Measurements from ENCODE around the gene OSBPL8. TPM values are rescaled to one million over a fixed set of nuclear protein-coding genes. Genes with fewer than 3 reads are reported as not detected.

The OSBPL8 gene
- total RNA-seq, 1 experiment from 2014 or later, result 81.7 TPM

DNA sequence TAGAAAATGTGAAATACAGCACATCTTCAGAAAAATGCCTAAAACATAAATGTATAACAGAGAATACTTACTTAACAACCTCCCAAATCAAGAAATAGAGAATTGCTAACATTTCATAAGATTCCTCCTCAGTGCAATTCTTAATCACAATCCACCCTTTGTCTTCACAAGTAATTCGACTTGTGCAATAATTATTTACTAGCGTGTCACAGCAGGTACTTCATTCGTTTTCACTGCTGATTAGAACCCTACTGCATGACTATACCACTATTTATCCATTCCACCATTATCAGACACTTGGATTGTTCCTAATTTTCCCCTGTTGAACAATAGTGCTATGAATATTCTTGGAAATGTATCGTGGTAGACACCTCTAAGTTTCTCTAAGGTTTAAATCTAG lies 146.4 kb downstream of the OSBPL8 start (continued):
- TF ChIP-seq, protein P1, sequence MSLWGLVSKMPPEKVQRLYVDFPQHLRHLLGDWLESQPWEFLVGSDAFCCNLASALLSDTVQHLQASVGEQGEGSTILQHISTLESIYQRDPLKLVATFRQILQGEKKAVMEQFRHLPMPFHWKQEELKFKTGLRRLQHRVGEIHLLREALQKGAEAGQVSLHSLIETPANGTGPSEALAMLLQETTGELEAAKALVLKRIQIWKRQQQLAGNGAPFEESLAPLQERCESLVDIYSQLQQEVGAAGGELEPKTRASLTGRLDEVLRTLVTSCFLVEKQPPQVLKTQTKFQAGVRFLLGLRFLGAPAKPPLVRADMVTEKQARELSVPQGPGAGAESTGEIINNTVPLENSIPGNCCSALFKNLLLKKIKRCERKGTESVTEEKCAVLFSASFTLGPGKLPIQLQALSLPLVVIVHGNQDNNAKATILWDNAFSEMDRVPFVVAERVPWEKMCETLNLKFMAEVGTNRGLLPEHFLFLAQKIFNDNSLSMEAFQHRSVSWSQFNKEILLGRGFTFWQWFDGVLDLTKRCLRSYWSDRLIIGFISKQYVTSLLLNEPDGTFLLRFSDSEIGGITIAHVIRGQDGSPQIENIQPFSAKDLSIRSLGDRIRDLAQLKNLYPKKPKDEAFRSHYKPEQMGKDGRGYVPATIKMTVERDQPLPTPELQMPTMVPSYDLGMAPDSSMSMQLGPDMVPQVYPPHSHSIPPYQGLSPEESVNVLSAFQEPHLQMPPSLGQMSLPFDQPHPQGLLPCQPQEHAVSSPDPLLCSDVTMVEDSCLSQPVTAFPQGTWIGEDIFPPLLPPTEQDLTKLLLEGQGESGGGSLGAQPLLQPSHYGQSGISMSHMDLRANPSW (CRISPR knock-in tag; conservative IDR thresholded peaks at IDR 0.05; ENCODE audit: low read depth), result no peak
- TF ChIP-seq, protein P2, sequence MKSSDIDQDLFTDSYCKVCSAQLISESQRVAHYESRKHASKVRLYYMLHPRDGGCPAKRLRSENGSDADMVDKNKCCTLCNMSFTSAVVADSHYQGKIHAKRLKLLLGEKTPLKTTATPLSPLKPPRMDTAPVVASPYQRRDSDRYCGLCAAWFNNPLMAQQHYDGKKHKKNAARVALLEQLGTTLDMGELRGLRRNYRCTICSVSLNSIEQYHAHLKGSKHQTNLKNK (CRISPR knock-in tag; IDR thresholded peaks at IDR 0.05), result no peak
- TF ChIP-seq ZNF423 (CRISPR knock-in tag; IDR thresholded peaks at IDR 0.05) (no peak), GRHL2 (CRISPR knock-in tag; IDR thresholded peaks at IDR 0.05; ENCODE audit: insufficient replicate concordance, severe bottlenecking) (no peak)
- TF ChIP-seq, protein P3, sequence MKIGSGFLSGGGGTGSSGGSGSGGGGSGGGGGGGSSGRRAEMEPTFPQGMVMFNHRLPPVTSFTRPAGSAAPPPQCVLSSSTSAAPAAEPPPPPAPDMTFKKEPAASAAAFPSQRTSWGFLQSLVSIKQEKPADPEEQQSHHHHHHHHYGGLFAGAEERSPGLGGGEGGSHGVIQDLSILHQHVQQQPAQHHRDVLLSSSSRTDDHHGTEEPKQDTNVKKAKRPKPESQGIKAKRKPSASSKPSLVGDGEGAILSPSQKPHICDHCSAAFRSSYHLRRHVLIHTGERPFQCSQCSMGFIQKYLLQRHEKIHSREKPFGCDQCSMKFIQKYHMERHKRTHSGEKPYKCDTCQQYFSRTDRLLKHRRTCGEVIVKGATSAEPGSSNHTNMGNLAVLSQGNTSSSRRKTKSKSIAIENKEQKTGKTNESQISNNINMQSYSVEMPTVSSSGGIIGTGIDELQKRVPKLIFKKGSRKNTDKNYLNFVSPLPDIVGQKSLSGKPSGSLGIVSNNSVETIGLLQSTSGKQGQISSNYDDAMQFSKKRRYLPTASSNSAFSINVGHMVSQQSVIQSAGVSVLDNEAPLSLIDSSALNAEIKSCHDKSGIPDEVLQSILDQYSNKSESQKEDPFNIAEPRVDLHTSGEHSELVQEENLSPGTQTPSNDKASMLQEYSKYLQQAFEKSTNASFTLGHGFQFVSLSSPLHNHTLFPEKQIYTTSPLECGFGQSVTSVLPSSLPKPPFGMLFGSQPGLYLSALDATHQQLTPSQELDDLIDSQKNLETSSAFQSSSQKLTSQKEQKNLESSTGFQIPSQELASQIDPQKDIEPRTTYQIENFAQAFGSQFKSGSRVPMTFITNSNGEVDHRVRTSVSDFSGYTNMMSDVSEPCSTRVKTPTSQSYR (CRISPR knock-in tag; IDR thresholded peaks at IDR 0.05), result no peak

DNA sequence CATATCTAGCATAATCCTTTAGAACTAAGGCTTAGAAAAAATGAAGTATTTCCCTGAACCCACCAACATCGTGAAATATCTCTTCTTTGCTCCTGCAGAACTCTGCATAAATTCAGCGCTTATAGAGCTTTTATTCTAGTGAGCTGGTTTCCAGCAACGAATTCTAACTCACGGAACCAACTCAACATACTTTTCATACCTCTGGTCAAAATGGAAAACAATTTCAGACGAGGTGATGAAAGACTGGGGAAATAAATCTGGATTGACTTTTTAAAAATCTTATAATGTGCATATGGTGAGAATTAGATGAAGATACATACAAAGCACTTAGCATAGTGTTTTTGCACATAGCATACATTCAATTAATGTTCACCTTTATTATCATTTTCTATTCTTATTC lies 148.8 kb downstream of the OSBPL8 start:
- no peaks in the 10 kb centered on the region for H3K4me1 Mint-ChIP-seq
- CTCF ChIA-PET, result no interaction called here
- ATAC-seq (no peak), DNase-seq (ENCODE audit: low spot score) (no peak)
- no peak for TF ChIP-seq FOXP1 (CRISPR knock-in tag; IDR thresholded peaks at IDR 0.05; ENCODE audit: borderline replicate concordance)
- TF ChIP-seq TEAD4 (CRISPR knock-in tag; IDR thresholded peaks at IDR 0.05), result no peak
- no peak for TF ChIP-seq CBFB (CRISPR knock-in tag; IDR thresholded peaks at IDR 0.05; ENCODE audit: low read depth)
- no peak for TF ChIP-seq NFE2L1 (CRISPR knock-in tag; IDR thresholded peaks at IDR 0.05)
- TF ChIP-seq, protein P4, sequence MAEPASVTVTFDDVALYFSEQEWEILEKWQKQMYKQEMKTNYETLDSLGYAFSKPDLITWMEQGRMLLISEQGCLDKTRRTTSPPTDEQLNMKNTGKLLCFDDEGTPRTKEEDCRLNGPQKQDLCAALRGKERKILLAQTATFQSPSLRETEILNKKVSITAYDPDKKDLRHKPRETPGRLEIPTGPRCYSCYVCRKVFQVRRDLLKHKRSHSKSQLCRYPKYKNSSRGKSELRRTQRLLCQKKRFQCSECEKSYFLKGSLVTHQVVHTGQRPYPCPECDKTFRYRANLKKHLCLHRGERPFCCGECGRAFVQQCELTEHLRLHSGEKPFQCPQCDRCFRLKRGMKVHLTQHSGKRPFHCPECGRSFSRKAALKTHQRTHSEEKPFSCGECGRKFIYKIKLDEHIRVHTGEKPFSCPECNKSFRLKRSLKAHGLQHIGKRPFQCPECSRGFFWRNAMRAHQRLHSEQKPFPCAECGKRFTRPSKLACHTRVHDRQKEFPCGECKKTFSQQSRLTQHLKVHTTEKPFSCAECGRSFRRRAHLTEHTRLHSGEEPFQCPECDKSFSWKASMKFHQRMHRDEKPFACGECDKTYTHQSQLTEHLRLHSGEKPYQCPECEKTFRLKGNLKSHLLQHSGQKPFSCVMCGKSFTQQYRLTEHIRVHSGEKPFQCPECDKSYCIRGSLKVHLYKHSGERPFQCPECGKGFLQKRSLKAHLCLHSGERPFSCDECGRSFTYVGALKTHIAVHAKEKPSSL (CRISPR knock-in tag; conservative IDR thresholded peaks at IDR 0.05), result no peak
- TF ChIP-seq, protein P5, sequence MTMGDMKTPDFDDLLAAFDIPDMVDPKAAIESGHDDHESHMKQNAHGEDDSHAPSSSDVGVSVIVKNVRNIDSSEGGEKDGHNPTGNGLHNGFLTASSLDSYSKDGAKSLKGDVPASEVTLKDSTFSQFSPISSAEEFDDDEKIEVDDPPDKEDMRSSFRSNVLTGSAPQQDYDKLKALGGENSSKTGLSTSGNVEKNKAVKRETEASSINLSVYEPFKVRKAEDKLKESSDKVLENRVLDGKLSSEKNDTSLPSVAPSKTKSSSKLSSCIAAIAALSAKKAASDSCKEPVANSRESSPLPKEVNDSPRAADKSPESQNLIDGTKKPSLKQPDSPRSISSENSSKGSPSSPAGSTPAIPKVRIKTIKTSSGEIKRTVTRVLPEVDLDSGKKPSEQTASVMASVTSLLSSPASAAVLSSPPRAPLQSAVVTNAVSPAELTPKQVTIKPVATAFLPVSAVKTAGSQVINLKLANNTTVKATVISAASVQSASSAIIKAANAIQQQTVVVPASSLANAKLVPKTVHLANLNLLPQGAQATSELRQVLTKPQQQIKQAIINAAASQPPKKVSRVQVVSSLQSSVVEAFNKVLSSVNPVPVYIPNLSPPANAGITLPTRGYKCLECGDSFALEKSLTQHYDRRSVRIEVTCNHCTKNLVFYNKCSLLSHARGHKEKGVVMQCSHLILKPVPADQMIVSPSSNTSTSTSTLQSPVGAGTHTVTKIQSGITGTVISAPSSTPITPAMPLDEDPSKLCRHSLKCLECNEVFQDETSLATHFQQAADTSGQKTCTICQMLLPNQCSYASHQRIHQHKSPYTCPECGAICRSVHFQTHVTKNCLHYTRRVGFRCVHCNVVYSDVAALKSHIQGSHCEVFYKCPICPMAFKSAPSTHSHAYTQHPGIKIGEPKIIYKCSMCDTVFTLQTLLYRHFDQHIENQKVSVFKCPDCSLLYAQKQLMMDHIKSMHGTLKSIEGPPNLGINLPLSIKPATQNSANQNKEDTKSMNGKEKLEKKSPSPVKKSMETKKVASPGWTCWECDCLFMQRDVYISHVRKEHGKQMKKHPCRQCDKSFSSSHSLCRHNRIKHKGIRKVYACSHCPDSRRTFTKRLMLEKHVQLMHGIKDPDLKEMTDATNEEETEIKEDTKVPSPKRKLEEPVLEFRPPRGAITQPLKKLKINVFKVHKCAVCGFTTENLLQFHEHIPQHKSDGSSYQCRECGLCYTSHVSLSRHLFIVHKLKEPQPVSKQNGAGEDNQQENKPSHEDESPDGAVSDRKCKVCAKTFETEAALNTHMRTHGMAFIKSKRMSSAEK (CRISPR knock-in tag; IDR thresholded peaks at IDR 0.05; ENCODE audit: borderline replicate concordance), result no peak
- TF ChIP-seq ZNF423 (CRISPR knock-in tag; IDR thresholded peaks at IDR 0.05), result no peak
- TF ChIP-seq, protein P6, sequence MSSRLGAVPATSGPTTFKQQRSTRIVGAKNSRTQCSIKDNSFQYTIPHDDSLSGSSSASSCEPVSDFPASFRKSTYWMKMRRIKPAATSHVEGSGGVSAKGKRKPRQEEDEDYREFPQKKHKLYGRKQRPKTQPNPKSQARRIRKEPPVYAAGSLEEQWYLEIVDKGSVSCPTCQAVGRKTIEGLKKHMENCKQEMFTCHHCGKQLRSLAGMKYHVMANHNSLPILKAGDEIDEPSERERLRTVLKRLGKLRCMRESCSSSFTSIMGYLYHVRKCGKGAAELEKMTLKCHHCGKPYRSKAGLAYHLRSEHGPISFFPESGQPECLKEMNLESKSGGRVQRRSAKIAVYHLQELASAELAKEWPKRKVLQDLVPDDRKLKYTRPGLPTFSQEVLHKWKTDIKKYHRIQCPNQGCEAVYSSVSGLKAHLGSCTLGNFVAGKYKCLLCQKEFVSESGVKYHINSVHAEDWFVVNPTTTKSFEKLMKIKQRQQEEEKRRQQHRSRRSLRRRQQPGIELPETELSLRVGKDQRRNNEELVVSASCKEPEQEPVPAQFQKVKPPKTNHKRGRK (CRISPR knock-in tag; IDR thresholded peaks at IDR 0.05; ENCODE audit: borderline replicate concordance), result no peak
- TF ChIP-seq HMGA2 (CRISPR knock-in tag; IDR thresholded peaks at IDR 0.05), result no peak
- TF ChIP-seq, protein P7, sequence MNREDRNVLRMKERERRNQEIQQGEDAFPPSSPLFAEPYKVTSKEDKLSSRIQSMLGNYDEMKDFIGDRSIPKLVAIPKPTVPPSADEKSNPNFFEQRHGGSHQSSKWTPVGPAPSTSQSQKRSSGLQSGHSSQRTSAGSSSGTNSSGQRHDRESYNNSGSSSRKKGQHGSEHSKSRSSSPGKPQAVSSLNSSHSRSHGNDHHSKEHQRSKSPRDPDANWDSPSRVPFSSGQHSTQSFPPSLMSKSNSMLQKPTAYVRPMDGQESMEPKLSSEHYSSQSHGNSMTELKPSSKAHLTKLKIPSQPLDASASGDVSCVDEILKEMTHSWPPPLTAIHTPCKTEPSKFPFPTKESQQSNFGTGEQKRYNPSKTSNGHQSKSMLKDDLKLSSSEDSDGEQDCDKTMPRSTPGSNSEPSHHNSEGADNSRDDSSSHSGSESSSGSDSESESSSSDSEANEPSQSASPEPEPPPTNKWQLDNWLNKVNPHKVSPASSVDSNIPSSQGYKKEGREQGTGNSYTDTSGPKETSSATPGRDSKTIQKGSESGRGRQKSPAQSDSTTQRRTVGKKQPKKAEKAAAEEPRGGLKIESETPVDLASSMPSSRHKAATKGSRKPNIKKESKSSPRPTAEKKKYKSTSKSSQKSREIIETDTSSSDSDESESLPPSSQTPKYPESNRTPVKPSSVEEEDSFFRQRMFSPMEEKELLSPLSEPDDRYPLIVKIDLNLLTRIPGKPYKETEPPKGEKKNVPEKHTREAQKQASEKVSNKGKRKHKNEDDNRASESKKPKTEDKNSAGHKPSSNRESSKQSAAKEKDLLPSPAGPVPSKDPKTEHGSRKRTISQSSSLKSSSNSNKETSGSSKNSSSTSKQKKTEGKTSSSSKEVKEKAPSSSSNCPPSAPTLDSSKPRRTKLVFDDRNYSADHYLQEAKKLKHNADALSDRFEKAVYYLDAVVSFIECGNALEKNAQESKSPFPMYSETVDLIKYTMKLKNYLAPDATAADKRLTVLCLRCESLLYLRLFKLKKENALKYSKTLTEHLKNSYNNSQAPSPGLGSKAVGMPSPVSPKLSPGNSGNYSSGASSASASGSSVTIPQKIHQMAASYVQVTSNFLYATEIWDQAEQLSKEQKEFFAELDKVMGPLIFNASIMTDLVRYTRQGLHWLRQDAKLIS (CRISPR knock-in tag; IDR thresholded peaks at IDR 0.05; ENCODE audit: borderline replicate concordance), result no peak
- no peak overlapping the region for H3K27ac Mint-ChIP-seq
- POLR2A ChIA-PET, result no interaction called here
- H3K9me3 Mint-ChIP-seq, result no peaks in the 10 kb centered on the region
- no peaks in the 10 kb centered on the region for H3K36me3 Mint-ChIP-seq
- no peak overlapping the region for H3K4me3 Mint-ChIP-seq
- H3K27me3 Mint-ChIP-seq (ENCODE audit: low read depth), result no peaks in the 10 kb centered on the region

All from WTC11 (cell line).